K562 (cell line): Measurements from ENCODE around the gene SCAMP3. TPM values are rescaled to one million over a fixed set of nuclear protein-coding genes. Genes with fewer than 3 reads are reported as not detected.

Source experiments
- ATF3 ChIP-seq, 2 experiments: fragments of 450-650 bp in 1 of 2; sonication (generic) in 1 of 2; formaldehyde crosslinking in 1 of 2; IDR thresholded peaks in 1 of 2; conservative IDR thresholded peaks in 1 of 2; 2 replicates each; pipeline versions ENCODE4 v1.6.1 to v1.8.1; 2016 to 2023; ENCODE audit warnings: mild to moderate bottlenecking in 2 of 2, moderate library complexity in 2 of 2, inconsistent platforms in 1 of 2, missing genetic modification reagents in 1 of 2
- BCOR ChIP-seq: fragments of 450-650 bp; IDR thresholded peaks from 2 replicates; pipeline ENCODE4 v1.6.1; 2016
- E2F1 ChIP-seq: sonication (generic); formaldehyde crosslinking; IDR thresholded peaks from 2 replicates; pipeline ENCODE4 v1.8.1; 2023; ENCODE audit warnings: mild to moderate bottlenecking, missing genetic modification reagents, moderate library complexity
- E2F8 ChIP-seq: fragments of 450-650 bp; IDR thresholded peaks from 2 replicates; pipeline ENCODE4 v1.7.1; 2018; ENCODE audit warnings: mild to moderate bottlenecking, low read depth; ENCODE audit not compliant: partially characterized antibody
- GTF2B ChIP-seq: IDR thresholded peaks from 2 replicates; pipeline ENCODE4 v1.6.1; 2011; ENCODE audit not compliant: insufficient read length; ENCODE audit errors: extremely low read depth
- HDAC2 ChIP-seq: fragments of 450-650 bp; IDR thresholded peaks from 2 replicates; pipeline ENCODE4 v1.6.1; 2016; ENCODE audit warnings: mild to moderate bottlenecking
- HDAC3 ChIP-seq: fragments of 450-650 bp; IDR thresholded peaks from 2 replicates; pipeline ENCODE4 v1.6.1; 2018; ENCODE audit warnings: borderline replicate concordance, mild to moderate bottlenecking, moderate library complexity; ENCODE audit not compliant: partially characterized antibody
- HDGF ChIP-seq: fragments of 450-650 bp; IDR thresholded peaks from 2 replicates; pipeline ENCODE4 v1.6.1; 2016
- NFRKB ChIP-seq: fragments of 450-650 bp; IDR thresholded peaks from 2 replicates; pipeline ENCODE4 v1.6.1; 2016; ENCODE audit warnings: low read depth
- RFX5 ChIP-seq: IDR thresholded peaks from 2 replicates; pipeline ENCODE4 v1.6.1; 2011; ENCODE audit warnings: low read depth, mild to moderate bottlenecking, improper control_type of control experiment, low read length
- SRSF7 ChIP-seq: fragments of 200-400 bp; formaldehyde crosslinking; optimal IDR thresholded peaks from 2 replicates; pipeline ENCODE3; 2017; ENCODE audit warnings: mild to moderate bottlenecking, low read depth, low read length
- ZBTB33 ChIP-seq: sonication (generic); formaldehyde crosslinking; IDR thresholded peaks from 2 replicates; pipeline ENCODE4 v1.8.1; 2023; ENCODE audit warnings: mild to moderate bottlenecking, missing genetic modification reagents
- ZFP36 ChIP-seq: fragments of 150-350 bp; IDR thresholded peaks from 2 replicates; pipeline ENCODE4 v1.6.1; 2018; ENCODE audit warnings: low read length, low read depth; ENCODE audit not compliant: partially characterized antibody
- ZNF217 ChIP-seq: sonication (generic); formaldehyde crosslinking; IDR thresholded peaks from 2 replicates; pipeline ENCODE4 v1.8.0; 2022; ENCODE audit warnings: mild to moderate bottlenecking, missing genetic modification reagents
- ZNF316 ChIP-seq: fragments of 450-650 bp; IDR thresholded peaks from 2 replicates; pipeline ENCODE4 v1.6.1; 2016
- ZNF41 ChIP-seq: fragments of 250-450 bp; sonication (Bioruptor Pico); conservative IDR thresholded peaks from 2 replicates; pipeline ENCODE4 v1.4.0; 2020; ENCODE audit warnings: mild to moderate bottlenecking
- ZNF583 ChIP-seq: fragments of 250-450 bp; sonication (Bioruptor Pico); IDR thresholded peaks from 2 replicates; pipeline ENCODE4 v1.4.0; 2020
- ZNF655 ChIP-seq: fragments of 250-450 bp; sonication (Bioruptor Pico); IDR thresholded peaks from 2 replicates; pipeline ENCODE4 v1.5.0; 2021
- polyA plus RNA-seq, 8 experiments: library from polyadenylated mRNA; depleted of rRNA in 4 of 8; stranded (reverse) in 5 of 8; unstranded in 3 of 8; fragments of >200 nt; fragmentation: Nextera tagmentation in 2 of 8; fragmentation: Illumina TruSeq in 1 of 8; extraction: Ambion mirVana in 2 of 8; extraction: Trizol in 1 of 8; gene quantifications; 2 replicates each; pipeline versions ENCODE4 v1.2.1 to v1.2.3, GENCODE V29; 2011 to 2014; ENCODE audit warnings: inconsistent platforms in 1 of 8, missing spikeins in 1 of 8
- total RNA-seq, 7 experiments: library from RNA; depleted of rRNA in 6 of 7; stranded (reverse); fragments of >200 nt in 6 of 7; fragmentation: Illumina TruSeq in 2 of 7; extraction: Trizol in 2 of 7; gene quantifications; 2 replicates each; pipeline versions ENCODE4 v1.2.1 to v1.2.3, GENCODE V29; 2011 to 2021; ENCODE audit warnings: low replicate concordance in 1 of 7

Gene SCAMP3
- total and polyA plus RNA-seq, 9 of the 15 experiments (the other 6 are each of a cell fraction or from before 2014, with no cell fraction given), result 14.2 to 131 (median 86.1) TPM

GRCh38 chr1:155241841-155242264, 20.3 kb downstream of the SCAMP3 start (continued):
- TF ChIP-seq ATF3 (IDR thresholded peaks at IDR 0.05), result peak; percentile 43; the same call in 1 of the 2 replicates
- no peak for TF ChIP-seq ATF3 (CRISPR knock-in tag; conservative IDR thresholded peaks at IDR 0.05)
- TF ChIP-seq NFRKB, result no peak
- peak; percentile 91 for TF ChIP-seq ZBTB33 (CRISPR knock-in tag)
- TF ChIP-seq ZNF217 (CRISPR knock-in tag), result no peak
- TF ChIP-seq ZNF583 (CRISPR knock-in tag), result peak; percentile 18; the same call in 1 of the 2 replicates
- no peak for TF ChIP-seq HDGF
- TF ChIP-seq GTF2B, result no peak
- TF ChIP-seq ZNF316, result no peak
- TF ChIP-seq SRSF7, result no peak
- no peak for TF ChIP-seq HDAC3
- no peak for TF ChIP-seq ZNF655 (CRISPR knock-in tag)
- TF ChIP-seq E2F1, result no peak
- no peak for TF ChIP-seq ZNF41 (CRISPR knock-in tag)
- TF ChIP-seq RFX5, result no peak
- TF ChIP-seq ZFP36, result no peak
- TF ChIP-seq HDAC2, result no peak; the same call in 1 of the 2 replicates
- no peak for TF ChIP-seq E2F8
- TF ChIP-seq BCOR, result peak; percentile 94
